ENCODE data around the gene DAD1. TPM values are rescaled to one million over a fixed set of nuclear protein-coding genes. Genes with fewer than 3 reads are reported as not detected.

DAD1 gene
- total RNA-seq, 1 donor from 2014 or later: 328 TPM

DNA sequence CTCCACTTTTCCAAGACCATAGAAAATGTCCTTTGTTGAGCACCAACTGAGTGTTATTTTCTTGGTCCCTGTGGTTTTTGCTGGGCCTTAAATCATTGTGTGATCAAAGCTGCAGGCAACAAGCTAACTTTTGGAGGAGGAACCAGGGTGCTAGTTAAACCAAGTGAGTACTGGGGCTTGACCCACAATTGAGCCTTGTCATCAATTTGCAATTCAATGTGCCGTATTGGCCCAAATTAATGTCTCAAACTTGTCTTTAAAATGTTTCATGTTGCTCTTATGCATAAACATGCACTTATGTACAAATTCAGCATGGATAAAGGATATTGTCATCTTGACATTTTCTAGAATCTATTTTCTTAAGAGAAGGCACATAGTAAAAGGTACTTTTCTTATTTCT is 62.3 kb downstream of the DAD1 start:
- Histone ChIP-seq H3K27me3 (ENCODE audit: control insufficient read depth, insufficient read depth, low read length) (no peaks in the 10 kb centered on the region), H3K4me3 (ENCODE audit: low read depth, low read length) (no peak overlapping the region), H3K36me3 (ENCODE audit: control insufficient read depth, insufficient read depth, low read length) (no peaks in the 10 kb centered on the region)
- no peak for DNase-seq (ENCODE audit: low read depth)
- TF ChIP-seq, protein P1, sequence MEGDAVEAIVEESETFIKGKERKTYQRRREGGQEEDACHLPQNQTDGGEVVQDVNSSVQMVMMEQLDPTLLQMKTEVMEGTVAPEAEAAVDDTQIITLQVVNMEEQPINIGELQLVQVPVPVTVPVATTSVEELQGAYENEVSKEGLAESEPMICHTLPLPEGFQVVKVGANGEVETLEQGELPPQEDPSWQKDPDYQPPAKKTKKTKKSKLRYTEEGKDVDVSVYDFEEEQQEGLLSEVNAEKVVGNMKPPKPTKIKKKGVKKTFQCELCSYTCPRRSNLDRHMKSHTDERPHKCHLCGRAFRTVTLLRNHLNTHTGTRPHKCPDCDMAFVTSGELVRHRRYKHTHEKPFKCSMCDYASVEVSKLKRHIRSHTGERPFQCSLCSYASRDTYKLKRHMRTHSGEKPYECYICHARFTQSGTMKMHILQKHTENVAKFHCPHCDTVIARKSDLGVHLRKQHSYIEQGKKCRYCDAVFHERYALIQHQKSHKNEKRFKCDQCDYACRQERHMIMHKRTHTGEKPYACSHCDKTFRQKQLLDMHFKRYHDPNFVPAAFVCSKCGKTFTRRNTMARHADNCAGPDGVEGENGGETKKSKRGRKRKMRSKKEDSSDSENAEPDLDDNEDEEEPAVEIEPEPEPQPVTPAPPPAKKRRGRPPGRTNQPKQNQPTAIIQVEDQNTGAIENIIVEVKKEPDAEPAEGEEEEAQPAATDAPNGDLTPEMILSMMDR (IDR thresholded peaks at IDR 0.05; ENCODE audit: insufficient read depth, low read length, poor library complexity, severe bottlenecking): no peak

DNA sequence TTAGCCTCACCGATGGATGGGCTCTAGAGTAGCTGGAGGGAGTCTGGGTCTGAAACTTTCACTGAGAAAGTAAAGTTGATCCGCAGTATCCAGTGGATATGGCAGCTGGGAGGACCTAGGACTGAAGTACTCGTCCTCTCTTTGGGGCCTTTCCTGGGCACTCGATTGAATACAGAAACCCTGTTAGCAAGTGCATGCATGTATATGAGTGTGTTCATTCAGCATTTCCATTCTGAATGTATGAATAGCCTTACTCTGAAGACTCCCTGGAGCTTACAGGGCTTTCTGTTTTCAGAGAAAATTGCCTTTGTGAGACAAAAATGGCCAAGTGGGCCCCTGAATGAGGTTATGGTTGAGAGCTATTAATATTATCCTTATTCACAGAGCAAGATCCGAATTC is 62.8 kb downstream of the DAD1 start:
- no peak for DNase-seq (ENCODE audit: low read depth)
- TF ChIP-seq, protein P1 (IDR thresholded peaks at IDR 0.05; ENCODE audit: insufficient read depth, low read length, poor library complexity, severe bottlenecking): no peak

DNA sequence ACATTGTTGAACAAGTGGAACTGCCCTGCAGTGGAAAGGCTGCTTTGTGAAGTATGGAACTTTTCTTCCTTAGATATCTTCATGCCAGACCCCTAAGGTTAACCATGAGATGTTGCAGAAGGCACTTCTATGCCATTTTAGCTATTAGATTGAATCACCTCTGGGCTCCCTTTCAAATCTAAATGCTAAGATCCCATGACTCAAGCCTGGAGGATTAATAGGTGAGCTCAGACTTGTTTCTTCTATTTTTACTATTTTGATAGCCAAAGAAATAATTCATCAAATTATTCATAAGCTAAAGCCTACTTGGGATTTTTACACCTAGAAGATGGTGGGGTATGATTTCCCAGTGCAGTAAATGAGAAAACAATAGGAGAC is 64.3 kb downstream of the DAD1 start:
- no peaks in the 10 kb centered on the region for H3K27me3 ChIP-seq (ENCODE audit: control insufficient read depth, insufficient read depth, low read length)
- H3K4me3 ChIP-seq (ENCODE audit: low read depth, low read length): no peak overlapping the region
- DNase-seq (ENCODE audit: low read depth): no peak
- TF ChIP-seq, protein P1 (IDR thresholded peaks at IDR 0.05; ENCODE audit: insufficient read depth, low read length, poor library complexity, severe bottlenecking): no peak
- no peaks in the 10 kb centered on the region for H3K36me3 ChIP-seq (ENCODE audit: control insufficient read depth, insufficient read depth, low read length)

More for the DNA sequence above, 62.8 kb downstream of the DAD1 start:
- no peaks in the 10 kb centered on the region for H3K36me3 ChIP-seq (ENCODE audit: control insufficient read depth, insufficient read depth, low read length)
- H3K27me3 ChIP-seq (ENCODE audit: control insufficient read depth, insufficient read depth, low read length): no peaks in the 10 kb centered on the region
- no peak overlapping the region for H3K4me3 ChIP-seq (ENCODE audit: low read depth, low read length)

- no peaks in the 10 kb centered on the region for H3K27me3 ChIP-seq (ENCODE audit: control insufficient read depth, insufficient read depth, low read length)
- H3K36me3 ChIP-seq (ENCODE audit: control insufficient read depth, insufficient read depth, low read length): no peaks in the 10 kb centered on the region
- no peak for DNase-seq (ENCODE audit: low read depth)
- TF ChIP-seq, protein P1 (IDR thresholded peaks at IDR 0.05; ENCODE audit: insufficient read depth, low read length, poor library complexity, severe bottlenecking): no peak
- no peak overlapping the region for H3K4me3 ChIP-seq (ENCODE audit: low read depth, low read length)
Observed at GRCh38 chr14:22524115-22524783, 64.8 kb downstream of the DAD1 start.

DNA sequence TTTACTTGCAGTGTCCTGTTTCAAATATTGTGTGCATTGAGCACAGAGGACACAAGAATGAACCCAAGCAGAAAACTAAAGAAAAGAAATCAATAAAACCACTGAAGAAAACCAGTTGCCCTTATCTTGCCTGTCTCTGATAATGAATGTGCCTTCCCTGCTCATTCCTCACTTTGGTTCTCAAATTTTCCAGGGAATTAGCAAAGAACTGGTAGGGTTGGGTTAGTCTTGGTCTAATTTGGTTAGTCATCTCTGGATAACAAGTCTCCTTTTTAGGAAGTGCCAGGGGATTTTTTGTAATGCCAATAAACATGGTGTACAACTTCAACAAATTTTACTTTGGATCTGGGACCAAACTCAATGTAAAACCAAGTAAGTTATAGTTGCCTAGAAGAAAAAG is 65.7 kb downstream of the DAD1 start:
- no peak overlapping the region for H3K4me3 ChIP-seq (ENCODE audit: low read depth, low read length)
- no peak for DNase-seq (ENCODE audit: low read depth)

More for the DNA sequence above, 65.7 kb downstream of the DAD1 start:
- Histone ChIP-seq H3K36me3 (ENCODE audit: control insufficient read depth, insufficient read depth, low read length) (no peaks in the 10 kb centered on the region), H3K27me3 (ENCODE audit: control insufficient read depth, insufficient read depth, low read length) (no peaks in the 10 kb centered on the region)
- TF ChIP-seq, protein P1 (IDR thresholded peaks at IDR 0.05; ENCODE audit: insufficient read depth, low read length, poor library complexity, severe bottlenecking): no peak
